ENCODE data around the gene SLFN11.
A peak's percentile ranks its signal among the peaks of the same experiment; 100 is the strongest.
"Not testable (repeated sequence)": the region's sequence is repeated elsewhere in the genome, so short reads cannot be mapped to it uniquely, and the experiment has no call there.

Gene SLFN11

DNA sequence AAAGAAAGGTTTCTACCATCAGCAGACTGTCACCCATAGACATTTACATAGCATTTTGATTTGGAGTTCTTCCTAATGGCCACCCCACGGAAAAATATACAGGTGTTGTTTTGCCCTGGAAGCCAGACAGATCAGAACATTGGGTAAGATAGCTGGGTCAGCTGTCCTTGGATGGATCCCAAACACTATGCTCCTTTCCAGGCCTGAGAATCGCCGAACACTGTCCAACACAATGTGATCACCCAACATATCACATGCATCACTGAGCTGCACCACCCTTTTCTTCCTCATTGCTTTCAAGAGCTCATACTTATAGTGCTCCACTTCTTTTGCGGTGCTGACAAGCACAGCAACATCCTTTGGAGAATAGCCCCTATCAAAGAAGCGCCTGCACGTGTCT, 21.1 kb downstream of the SLFN11 start:
- DNase-seq (ENCODE audit: low read depth in 2 of 2), result no peak

DNA sequence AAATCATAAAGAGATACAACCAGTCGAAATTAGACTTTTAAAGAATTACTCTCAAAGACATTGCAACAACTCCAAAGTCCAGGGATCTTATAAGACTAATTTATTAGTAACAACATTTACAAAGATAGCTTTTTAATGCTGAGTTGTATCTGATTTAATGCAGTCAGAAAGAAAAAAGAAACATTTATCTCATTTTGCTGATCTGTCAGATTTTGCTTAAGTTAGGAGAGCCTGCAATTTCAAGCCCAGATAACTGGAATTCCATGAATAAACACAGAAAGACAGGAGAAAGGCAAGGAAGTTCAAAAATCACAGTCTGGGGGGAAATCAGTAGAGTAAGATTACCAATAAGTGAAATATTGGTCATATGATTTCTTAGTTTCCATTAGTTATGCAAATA, 22.9 kb downstream of the SLFN11 start:
- no peak for DNase-seq (ENCODE audit: low read depth in 2 of 2)

DNA sequence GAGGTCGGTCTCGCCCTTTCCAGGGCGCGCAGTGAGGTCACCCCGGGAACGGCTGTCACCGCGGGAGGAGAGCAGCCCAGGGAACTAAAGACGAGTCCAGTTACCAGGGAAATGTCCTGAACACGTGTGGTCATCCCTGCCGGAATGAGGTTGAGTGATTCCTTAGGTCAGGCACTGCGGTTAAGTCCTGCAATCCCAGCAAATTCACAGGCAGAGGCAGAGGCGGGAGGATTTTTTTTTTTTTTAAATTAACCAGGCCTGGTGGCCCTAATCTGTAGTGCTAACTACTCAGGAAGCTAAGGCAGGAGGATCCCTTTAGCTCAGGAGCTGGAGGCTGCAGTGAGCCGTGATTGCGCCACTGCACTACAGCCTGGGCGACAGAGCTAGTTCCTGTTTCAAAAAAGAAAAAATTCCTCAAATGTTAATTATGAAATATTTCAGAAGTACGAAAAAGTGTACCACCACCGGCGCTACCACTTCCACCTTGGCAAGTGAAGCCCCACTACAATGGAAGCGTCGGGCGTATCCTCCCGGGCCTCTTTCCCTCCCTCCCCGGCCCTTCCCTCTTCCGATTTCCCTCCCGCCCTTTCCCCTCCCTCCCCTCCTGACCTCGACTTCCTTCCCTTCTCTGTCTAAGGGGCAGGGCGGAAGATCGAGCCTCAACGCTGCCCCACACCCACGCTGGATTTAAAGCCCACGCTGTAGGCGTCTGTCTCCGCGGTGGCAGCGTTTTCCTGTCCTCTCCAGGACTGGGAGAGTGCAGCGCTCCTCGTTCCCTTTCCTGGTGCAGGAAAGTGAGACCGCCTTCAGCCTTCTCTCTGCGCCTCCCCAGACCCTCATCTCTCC, 27.3 kb downstream of the SLFN11 start:
- no peak for DNase-seq (ENCODE audit: low read depth in 2 of 2)

DNA sequence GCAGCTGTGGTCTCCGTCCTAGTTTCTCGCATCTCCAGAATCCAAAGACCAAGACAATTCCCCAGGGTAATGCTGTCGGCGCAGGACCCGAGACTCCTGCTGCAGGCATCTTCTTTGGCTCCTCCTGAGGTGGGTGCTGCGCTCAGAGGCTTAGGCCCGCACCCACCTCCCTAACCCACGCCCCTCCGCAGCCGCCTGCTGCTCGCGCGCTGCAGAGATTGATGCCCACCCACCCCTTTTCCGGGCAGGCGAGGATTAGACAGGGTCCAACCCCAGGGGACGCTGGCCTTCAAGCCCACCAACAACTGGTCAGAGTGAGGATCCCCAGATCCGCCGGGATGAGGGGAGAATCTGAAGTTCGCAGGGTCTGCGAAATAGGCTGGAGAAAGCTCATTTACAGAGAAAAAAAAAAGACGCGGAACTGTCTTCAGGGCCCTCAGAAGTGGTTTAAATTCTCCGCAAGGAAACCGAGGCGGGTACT, 27.9 kb downstream of the SLFN11 start:
- DNase-seq (ENCODE audit: low read depth in 2 of 2), result no peak

DNA sequence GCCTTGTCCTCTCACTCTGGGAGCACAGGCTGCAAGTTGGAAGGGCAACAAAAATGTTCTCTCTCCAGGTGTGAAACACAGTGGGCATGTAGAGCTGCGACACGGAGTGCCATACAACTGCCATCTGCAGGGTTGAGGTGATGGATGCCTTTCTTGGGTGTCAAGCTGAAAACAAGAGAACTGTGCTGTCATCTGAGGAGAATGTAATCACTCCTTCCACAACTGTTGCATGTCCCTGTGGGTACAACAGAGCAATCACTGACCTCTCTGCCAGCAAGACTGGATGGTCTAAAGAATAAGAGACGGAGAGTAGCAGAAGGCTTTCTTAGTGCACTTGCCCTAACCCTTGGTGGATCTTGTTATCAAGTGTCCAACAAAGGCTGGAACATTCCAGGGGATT, 29.2 kb downstream of the SLFN11 start:
- DNase-seq (ENCODE audit: low read depth in 2 of 2), result no peak

DNA sequence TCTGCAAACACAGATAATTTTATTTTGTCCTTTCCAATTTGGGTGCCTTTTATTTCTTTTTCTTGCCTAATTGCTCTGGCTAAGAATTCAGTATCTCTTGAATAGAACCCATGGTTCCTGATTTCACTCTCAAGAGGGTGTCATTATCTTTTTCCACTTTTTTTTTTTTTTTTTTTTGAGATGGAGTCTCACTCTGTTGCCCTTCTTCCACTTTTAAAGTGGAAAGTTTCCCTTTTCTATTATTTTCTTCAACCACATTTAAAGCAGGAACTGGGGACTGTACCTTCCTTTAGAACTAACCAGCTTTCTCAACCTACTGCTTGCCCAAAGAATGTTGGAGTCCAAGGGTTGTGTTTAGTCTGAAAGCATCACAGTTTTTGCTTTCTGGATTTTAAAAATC, 31.1 kb downstream of the SLFN11 start:
- no peak for DNase-seq (ENCODE audit: low read depth in 2 of 2)

DNA sequence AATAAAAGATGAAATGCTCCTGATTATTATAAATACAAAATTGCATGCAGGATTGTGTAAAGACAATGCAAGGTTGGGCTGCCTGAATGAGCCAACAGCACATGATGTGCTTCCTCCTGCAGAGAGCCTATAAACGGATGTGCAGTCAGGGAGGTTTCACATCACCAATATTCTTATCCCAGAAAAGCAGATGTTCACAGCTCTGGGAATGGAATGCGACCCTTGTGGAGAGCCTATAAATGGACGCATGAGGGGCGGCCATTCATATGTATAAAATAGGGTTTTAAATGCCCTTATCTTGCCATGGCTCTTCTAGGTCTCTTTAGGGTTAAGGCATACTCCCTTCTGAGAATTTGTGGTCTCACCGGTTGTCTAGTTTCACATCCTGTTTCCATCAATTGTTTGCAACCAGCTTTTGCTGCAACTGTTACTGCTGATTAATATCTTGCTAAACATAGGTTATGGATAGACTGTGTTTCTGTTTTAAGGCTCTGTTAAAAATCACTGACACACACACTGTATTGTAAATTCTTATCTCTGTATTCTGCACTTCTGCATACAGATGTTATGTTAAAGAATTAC, 31.9 kb downstream of the SLFN11 start:
- DNase-seq (ENCODE audit: low read depth in 2 of 2), result no peak

DNA sequence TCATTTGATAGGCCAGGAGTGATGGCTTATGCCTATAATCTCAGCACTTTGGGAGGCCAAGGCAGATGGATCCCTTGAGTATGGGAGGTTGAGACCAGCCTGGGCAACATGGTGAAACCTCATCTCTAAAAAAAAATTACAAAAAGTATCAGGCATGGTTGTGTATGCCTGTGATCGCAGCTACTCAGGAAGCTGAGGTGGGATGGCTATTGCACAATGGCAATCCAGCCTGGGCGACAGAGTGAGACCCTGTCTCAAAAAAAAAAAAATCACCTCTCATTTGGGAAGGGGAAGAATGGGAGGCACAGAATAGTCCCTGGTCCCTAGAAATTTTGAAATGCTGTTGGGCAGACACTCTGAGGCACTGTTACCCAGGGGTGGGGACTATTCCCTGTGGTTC, 35.2 kb downstream of the SLFN11 start:
- DNase-seq (ENCODE audit: low read depth in 2 of 2), result no peak

DNA sequence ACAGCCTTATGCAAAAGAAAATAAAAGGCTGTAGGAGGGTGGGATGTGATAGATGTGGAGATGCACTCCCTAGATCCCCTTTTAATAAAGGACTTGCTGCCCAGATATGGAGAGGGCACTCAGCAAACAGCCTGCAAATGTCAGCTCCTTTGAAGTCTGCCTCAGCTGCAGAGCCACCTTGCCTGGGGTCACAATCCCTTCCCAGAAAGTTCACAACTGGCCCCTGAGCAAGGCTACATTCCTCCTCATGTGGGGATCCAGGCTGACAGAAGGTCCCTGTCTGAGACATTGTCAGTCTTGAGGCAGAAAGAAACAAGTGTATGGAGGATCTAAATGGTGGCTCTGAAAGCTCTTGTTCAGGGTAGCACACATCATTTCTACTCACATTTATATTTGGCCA, 36.1 kb downstream of the SLFN11 start:
- no peak for DNase-seq (ENCODE audit: low read depth in 2 of 2)

DNA sequence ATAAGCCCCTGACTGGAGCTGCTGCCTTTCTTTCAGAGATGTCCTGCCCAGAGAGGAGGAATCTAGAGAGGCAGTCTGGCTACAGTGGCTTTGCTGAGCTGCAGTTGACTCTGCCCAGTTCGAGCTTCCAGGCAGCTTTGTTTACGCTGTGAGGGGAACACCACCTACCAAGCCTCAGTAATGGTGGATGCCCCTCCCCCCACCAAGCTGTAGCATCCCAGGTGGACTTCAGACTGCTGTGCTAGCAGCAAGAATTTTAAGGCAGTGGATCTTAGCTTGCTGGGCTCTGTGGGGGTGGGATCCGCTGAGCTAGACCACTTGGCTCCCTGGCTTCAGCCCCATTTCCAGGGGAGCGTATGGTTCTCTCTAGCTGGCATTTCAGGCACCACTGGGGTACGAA, 39.8 kb downstream of the SLFN11 start:
- not testable (repeated sequence) for DNase-seq (ENCODE audit: low read depth in 2 of 2)

DNA sequence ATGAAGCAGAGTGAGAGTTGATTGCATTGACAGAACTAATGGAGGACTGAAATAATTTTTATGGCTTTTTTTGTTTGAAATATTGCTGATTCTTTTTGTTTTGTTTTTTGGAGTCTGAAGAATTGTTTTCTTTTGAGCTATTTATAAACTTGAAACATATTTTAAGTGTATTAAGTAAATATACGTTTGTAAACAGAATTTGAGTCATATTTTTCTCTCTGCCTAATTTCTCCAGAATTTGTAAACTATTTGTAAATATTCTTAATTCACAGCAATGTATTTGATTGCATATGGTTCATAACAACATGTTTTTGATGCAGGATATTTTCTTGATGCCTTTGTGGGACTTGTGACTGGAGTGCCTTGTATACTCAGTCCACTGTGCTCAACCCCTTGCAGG, 50.7 kb downstream of the SLFN11 start:
- DNase-seq (ENCODE audit: low read depth in 2 of 2), result no peak

DNA sequence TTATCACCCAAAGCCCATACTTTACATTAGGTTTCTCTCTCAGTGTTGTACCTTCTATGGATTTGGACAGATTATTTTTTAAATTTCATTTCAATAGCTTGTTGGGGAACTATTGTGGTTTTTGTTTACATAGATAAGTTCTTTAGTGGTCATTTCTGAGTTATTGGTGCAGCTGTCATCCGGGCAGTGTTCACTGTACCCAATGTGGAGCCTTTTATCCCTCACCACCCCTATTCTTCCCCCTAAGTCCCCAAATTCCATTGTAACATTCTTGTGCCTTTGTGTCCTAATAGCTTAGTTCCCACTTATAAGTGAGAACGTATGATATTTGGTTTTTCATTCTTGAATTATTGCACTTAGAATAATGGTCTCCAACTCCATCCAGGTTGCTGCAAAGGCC, 57.5 kb downstream of the SLFN11 start:
- DNase-seq (ENCODE audit: low read depth in 2 of 2), result no peak

DNA sequence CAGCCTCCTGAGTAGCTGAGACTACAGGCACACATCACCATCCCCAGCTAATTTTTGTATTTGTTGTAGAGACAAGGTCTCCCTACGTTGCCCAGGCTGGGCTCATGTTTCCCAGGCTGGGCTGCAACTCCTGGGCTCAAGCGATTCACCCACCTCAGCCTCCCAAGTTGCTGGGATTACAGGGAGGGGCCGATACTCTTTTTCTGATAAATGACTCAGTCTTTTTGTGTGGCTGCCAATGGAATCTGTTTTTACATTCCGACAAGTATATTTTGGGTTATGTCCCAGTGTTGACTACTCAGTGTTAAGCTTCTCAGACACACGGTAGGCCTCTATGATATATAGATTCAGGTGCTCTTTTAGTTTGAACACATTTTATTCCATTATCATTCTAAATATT, 58.1 kb downstream of the SLFN11 start:
- DNase-seq (ENCODE audit: low read depth in 2 of 2), result no peak

DNA sequence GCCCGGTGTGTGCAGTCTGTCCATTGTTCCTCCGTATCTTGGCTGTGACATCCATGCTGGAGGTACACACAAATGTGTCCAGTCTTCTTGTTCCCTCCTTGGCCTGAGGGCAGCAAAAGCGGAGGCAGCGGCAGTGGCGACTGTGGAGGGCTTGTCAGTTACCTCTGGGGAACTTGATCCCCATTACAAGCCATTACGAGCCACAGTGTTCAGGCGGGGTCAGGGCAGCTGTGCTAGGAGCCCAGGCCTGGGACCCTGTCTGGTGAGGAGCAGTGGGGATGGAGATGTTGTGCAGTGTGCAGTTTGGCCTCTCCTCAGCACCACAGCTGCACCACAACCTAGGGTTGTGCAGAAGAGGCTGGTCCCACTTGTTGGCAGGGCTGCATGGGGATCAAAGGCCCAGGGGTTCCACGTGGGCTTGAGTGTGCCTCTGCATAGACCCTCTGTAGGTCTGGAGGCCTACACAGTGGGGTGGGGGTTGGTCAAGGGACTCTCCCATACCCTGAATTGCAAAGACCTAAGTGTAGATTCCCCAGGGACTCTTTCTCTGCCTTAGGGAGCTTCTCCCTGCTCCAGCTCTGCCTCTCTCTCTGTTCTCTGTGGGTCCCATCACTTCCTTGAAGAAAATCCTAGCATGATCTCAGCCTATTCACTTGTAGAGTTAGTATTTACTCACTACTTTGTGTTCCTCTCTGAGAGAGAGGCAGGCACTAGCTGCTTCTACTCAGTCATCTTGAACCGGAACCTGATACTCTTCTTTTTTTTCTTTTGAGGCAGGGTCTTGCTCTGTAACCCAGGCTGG, 58.8 kb downstream of the SLFN11 start:
- DNase-seq (ENCODE audit: low read depth in 2 of 2), result no peak

DNA sequence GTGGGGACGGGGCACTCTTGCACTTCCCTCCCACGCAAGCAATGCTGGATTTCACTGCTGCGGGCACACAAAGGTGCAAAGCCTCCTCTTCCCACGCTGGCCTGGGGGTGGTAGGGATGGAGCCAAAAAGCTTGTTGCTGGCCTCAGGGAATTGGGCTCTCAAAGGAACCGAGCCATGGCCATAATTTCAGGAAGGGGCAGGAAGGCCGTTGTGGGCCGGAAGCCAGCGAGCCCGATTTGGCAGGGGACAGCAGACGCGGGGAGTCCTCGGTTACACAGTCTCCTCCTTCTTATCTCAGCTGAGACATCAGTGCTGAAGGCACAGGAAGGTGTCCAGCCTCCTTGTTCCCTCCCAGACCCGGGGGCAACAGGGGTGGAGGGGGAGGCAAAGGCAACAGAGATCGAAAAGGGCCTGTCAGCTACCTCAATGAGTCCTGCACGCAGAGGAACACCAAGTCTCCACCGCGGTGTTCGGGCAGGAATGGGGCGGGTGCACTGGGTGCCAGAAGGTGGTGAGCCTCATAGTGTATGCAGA, 59.5 kb downstream of the SLFN11 start:
- no peak for DNase-seq (ENCODE audit: low read depth in 2 of 2)

DNA sequence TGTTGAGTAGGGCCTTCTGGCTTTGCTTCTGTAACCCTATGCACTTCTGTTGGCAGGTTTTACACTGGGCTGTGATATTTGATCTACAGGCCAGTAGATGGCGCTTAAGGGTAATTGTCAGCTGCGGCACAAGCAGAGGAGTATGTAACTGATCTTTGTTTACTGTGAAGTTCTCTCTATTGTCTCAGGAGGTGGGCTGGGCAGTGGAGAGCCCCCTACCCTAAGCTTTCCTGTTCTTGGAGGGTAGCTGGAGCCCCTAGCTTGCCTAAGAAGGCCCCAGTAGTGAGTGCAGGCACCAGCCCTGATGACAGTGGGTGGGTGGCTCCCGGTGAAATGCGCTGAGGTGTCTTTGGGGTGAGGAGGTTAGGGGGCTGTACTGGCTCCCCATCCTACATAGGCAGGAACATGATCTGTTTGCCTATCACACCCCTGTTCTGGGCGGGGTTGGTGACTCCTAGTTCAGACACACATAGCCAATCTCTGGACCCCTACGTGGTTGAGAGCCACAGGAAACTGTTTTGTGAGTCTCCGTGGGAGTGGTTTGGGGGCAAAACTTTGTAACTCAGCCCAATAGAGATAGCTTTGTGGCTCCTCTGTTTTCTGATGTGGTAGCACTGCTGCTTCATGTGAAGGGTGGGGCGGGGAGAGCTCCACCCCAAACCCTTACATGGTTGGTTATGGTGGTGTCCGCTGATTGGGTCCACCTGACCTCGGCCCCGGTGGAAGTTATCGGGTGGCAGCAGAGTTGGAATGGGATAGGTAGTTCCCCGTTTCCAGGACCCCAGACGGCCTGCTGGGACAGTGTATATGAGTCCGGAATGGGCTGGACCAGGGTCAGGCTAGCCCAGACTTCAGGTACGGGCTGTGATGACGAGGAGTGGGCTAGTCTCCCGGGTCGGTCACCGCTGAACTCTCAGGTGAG, 60.4 kb downstream of the SLFN11 start:
- DNase-seq (ENCODE audit: low read depth in 2 of 2), result peak; percentile 56 to 69

DNA sequence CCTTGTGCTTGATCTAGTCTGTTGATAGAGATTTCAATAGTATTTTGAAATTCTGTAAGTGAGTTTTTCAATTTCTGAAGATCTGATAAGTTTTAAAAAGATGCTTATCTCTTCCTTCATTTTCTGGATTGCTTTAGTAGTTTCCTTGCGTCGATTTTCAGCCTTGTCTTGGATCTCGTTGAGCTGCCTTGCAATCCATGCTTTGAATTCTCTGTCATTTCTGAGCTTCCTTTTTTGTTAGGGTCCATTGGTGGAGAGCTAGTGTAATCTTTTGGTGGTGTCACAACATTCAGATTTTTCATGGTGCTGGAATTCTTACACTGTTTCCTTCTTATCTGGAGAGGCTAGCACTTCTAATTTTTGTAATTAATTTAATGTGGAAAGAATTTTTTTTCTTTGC, 61.1 kb downstream of the SLFN11 start:
- no peak for DNase-seq (ENCODE audit: low read depth in 2 of 2)

DNA sequence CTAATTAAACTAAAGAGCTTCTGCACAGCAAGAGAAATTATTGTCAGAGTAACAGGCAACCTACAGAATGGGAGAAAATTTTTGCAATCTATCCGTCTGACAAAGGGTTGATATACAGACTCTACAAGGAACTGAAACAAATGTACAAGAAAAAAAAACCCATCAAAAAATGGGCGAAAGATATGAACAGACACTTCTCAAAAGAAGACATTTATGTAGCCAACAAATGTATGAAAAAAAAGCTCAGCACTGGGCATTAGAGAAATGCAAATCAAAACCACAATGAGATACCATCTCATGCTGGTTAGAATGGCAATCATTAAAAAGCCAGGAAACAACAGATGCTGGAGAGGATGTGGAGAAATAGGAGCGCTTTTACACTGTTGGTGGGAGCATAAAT, 64.1 kb downstream of the SLFN11 start:
- DNase-seq (ENCODE audit: low read depth in 2 of 2), result not testable (repeated sequence)

Data from stimulated activated CD4-positive, alpha-beta T cell treated with anti-CD3 and anti-CD28 coated beads, Interleukin-15, amount 100 ng/mL, for 48 hours (primary cell).